NOMO-1 (cell line): ENCODE data around the gene PTPRN2.

Experiments
- DNase-seq, 2 experiments: peaks; one replicate each; lab custom pipeline; 2025; ENCODE audit not compliant: unreplicated experiment in 2 of 2; lab: John Stamatoyannopoulos, UW

Gene PTPRN2

DNA sequence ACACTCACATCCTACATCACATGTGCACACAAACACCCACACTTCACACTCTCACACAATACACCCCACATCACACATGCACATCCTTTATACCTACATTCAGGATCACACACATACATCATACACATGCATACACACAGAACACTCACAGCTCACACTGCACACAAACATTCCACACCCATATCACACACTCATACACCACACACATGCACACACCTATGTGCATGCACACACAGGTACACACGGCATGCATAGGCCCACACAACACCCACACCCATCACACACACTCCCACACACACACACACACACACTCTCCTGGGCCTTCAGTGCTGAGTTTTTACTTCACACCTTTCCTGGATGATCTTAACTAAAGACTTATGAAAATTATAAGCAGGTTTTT, 1030.4 kb downstream of the PTPRN2 start:
- DNase-seq: no peak

DNA sequence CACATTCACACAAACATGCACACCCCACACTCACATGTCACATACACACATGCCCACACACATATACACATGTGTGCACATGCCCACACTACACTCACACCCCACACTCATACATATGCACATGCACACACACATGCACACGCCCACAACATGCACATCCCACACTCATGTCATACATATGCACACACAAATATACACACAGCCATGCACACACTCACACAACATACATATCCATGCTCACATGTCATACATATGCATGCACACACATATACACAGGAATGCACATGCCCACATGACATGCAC, 1031.0 kb downstream of the PTPRN2 start:
- no peak for DNase-seq

DNA sequence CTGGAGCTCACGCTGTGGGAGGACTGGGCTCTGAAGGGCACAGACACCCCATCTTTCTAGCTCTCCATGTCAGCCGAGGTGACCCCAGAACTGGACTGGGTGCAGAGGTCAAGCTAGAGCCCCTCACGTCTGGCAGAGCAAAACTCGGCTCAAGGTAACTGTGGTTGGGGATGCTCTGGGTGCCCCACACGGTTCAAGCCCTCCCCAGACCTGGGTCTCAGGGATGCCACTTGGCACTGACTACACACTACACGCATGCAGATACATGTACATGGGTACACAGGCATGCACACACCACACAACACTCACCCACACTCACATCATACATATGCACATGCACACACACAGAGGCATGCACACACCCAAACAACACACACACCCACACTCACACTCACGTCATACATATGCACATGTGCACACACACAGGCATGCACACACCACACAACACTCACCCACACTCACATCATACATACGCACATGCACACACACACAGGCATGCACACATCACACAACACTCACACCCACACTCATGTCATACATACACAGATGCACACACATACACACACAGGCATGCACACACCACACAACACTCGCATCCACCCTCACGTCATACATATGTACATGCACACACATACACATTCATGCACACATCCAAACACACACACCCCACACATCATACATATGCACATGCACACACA, 1031.5 kb downstream of the PTPRN2 start:
- DNase-seq: no peak

DNA sequence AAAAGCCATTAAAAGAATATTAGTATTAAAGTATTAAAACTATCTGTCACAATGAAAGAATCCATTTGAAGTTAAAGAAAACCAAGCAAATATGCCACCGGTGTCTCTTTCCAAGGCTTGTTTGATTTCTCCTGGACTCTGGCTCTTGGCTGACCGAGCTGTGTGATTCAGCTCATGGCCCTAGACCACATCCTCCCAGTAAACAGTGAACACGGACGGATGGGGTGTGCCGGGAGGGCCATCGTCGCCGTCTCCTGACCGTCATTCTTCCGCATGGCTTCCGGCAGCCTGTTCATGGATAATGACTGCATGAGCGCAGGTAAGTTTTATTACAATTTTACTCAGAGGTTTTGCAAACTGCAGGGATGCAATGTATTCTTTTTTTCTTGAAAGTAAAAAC, 1032.3 kb downstream of the PTPRN2 start:
- DNase-seq: no peak

DNA sequence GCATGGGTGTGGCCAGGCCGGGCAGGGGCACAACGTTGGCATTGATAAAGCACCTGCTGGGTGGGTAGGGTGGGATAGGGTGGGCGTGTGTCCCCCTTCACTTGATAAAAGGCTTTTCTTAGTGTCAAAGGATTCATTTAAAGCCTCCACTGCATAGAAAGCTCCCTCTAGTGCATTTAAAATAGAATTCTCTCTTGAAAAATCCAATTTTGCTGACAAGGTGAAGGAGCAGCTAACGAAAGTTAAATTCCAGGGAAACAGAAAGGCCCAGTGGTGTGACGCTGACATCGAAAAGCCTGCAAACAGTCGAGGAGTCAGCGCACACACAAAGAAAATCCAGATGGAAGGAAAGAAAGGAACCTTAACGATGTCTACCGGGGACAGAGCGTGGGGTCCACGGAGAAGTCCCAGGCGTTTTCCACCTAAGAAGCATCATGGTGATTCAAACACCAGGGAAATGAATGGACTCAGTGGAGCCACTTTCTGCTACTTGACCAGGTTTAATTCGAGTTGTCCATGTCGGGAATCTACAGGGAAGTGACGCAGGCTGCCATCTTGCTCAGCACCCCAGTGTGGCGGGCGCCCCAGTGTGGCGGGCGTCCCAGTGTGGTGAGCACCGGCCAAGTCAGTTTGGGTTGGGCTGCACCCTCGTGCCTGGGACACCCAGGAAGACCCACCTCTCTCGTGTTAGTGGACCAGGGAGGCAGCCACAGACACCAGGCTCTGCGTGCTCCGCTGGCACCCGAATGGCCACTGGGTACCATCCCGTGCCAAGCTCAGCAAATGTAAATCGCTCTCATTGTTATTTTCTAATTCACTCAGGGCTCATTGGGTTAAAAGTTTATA, 1033.0 kb downstream of the PTPRN2 start:
- no peak for DNase-seq

DNA sequence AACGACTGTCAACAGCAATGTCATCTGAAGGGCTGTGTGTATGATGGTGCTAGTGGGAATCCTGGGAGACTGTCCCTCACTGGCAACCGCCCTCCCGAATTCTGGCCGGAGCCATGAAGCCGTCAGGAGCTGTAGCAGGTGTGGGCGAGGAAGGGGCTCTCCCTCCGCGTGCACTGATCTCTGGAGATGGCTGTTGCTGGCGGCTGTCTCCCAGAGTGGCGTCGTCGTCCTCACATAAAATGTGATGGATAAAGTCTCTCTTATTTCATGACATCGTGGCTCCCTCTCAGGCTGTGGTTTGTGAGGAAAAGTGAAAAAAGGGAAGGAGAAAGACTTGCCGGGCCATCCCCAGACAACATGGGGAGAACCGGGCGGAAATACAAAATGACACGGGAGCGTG, 1034.4 kb downstream of the PTPRN2 start:
- DNase-seq: no peak

DNA sequence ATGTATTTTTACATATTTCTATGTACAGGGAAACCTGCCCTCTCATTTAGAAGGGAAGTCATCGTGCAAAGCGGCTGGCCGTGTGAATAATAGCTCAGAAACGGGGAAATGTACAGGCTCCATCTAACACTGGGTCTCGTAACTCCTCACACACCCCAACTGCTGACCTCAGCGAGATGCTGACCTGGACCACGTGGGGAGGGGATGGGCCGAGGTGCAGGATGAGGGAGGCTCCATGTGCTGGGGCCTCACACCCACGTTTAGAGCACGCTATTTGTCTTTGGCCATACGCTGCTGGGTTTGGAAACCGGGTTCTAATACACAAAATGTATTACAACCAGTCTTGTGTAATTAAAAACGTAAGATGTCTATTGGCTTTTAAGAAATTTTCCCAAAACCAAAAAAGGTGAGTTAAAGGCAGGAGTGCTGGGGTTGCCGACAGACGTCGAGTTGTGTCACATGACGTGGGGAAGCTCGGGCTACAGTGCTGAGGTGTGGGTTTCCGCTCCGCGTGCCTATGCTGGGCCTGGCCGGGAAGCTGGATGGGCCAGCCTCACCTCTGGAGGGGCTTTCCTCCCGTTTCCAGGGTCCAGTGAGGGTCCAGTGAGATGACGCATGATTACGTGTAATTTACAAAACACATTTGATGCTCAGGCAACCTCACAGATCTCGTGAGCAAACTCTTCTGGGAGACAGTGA, 1035.2 kb downstream of the PTPRN2 start:
- DNase-seq: no peak

DNA sequence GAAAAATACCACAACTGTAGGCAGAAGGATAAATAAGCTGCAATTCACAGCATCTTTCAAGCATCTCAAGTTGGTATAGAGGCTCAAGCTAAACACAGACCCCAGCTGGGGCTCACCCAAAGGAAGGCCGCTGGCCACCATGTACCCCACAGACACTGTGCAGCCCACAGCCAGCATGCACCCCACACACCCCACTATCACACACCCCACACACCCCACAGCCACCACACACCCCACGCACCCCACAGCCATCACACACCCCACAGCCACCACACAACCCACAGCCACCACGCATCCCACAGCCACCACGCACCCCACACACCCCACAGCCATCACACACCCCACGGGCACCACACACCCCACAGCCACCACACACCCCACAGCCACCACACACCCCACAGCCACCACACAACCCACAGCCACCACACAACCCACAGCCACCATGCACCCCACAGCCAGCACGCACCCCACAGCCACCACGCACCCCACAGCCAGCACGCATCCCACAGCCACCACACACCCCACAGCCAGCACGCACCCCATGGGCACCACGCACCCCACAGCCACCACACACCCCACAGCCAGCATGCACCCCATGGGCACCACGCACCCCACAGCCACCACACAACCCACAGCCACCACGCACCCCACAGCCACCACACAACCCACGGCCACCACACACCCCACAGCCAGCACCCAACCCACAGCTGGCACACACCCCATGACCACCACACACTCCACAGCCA, 1036.1 kb downstream of the PTPRN2 start:
- no peak for DNase-seq

DNA sequence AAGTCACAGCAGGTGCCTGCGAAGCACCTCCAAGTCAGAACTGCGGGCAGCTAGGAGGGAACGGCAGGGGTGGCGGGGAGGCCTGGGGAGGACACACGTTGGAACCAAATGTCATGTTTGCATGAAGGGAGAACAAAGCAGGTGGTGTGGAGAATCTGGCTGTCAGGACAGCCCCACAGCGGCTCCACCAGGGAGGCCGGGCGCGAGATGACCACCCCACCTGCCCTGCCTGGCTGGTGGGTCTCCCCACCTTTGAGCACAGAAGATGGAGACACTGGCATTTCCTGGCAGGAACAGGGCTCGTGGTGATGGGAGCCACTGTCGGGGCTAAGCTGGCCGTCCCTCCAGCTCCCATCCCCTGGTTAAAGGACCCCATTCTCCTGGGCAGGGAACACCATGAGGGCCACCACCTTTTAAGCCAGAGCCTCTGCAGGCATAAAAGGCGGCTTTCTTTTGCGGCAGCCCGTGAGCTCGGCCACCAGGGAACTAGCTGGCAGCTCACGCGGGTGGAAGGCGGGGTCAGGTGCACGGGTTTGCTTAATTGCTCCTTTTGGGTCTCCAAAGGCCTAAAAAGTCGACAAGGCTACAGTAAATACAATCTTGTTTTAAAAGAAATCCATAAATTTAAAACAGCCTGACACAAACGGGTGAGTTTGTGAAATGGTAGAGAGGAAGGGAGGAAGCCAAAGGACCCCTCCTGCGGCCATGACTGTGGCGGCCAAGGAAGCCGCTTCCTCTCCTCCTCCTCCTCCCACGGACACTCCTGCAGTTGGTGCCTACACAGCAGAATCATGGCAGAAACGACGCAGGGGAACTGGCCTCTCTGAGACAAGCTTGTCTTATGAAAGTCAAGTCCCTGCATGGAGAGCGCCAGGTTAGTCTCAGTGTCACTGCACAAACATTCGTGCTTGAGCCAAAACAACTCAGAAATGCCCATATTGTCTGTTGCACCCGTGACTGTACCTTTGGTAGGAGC, 1037.0 kb downstream of the PTPRN2 start:
- no peak for DNase-seq

DNA sequence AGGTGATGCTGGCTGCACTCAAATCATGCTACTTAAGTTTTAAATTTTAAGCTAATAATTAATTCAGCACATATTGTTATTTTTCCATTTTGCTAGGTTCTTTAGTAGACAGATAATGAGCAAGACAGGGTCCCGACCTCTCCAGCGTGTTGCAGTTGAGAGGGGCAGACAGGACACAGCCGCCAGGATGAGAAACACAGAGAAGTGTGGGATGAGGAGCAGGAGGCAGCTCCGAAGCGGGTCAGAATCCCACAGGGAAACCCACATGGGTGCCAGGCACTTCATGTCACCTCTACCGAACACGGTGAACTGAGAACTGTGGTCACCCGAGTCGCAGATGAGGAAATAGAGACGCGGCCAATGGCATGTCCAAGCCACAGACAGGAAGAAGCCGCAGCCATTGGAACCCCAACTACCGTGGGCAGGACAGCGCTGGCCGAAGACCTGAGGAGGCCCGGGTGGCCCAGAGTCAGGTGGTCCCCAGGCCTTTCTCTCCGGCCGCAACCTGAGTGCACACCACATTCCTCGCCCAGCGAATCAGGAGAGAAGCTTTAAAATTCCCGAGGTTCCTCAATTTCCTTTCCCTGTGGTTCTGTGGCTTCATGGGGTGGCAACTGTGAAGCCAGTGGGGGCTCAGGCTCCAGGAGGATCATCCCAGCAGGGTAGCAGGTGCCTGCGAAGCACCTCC, 1037.9 kb downstream of the PTPRN2 start:
- DNase-seq: no peak

DNA sequence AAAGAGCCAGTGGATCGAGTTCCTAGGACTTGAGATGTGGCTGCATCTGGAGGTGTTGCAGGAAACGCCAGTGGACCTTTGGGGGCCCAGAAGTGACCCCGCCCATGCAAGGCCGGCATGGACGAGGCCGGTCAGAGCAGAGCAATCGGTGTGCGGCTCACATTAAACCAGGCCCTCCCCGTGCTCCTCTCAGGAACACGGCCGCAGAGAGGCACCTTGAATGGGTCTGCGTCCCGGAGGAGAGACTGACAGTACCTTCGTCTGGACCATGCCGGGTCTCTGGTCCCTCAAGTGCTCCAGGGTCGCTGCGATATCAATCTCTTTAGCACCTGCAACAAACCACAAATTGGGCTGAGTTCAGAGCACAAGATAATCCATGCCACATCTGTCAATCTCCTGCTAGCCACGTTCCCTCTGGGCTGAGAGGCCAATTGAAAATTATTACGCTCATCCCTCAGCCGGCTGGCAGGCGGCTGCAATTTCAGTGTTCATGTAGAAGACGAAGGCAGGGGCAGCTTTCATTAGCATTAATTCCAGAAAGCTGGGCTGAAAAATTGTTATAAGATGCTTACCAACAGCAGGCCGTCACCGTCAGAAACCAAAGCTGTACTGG, 1038.8 kb downstream of the PTPRN2 start:
- no peak for DNase-seq

DNA sequence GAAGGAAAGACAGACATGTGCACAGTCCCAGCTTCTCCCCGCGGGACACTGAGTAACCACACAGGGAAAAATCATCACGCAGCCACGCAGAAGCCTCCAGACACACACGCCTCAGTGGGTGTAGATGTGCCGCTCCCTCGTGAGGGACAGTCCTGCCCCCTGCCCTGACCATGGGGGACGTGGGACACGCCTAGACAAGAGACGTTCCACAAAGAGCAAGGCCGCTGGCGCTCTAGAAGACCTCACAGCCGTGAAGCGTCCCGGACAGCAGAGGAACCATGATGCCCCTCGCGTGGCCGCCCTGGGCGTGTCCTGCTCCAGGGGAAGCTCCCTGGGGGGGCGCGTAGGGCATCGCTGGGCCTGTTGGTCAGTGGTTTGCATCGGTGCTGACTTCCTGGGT, 1040.0 kb downstream of the PTPRN2 start:
- no peak for DNase-seq

DNA sequence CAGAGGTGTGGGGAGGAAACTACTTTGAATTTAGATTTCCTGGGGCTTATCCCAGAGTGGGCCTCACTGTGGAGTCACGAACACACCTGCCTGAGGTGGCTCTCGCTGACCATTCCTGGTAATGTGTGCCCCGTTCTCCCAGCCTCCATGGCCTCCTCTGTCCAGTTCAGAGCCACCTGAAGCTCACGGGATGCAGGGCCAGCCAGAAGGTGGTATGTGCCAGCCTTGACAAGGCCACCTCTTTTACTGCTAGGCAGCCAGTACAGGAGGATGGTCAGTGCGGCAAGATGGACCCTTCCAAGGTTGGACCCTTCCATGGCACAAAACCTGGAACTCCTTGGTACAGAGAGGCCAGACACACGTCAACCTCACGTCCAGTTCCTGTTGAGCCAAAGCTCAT, 1040.5 kb downstream of the PTPRN2 start:
- DNase-seq: no peak

DNA sequence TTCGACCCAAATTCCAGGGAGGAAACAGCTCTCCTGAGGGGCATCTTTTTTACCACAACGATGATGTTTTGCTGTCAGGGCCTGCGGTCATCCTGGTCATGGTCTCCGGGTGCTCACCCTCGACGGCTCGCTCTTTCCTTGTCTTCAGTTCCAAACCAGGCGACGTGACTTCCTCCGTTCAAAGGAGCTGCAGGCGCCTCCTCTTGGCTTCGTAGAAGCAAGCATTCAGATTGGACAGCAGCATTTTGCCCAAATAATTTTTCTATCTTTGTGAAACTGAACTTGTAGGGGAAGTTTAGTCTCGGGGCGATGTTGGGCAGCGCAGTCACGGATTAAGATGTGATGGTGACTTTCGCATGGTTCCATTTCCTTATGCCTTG, 1042.0 kb downstream of the PTPRN2 start:
- DNase-seq: no peak

DNA sequence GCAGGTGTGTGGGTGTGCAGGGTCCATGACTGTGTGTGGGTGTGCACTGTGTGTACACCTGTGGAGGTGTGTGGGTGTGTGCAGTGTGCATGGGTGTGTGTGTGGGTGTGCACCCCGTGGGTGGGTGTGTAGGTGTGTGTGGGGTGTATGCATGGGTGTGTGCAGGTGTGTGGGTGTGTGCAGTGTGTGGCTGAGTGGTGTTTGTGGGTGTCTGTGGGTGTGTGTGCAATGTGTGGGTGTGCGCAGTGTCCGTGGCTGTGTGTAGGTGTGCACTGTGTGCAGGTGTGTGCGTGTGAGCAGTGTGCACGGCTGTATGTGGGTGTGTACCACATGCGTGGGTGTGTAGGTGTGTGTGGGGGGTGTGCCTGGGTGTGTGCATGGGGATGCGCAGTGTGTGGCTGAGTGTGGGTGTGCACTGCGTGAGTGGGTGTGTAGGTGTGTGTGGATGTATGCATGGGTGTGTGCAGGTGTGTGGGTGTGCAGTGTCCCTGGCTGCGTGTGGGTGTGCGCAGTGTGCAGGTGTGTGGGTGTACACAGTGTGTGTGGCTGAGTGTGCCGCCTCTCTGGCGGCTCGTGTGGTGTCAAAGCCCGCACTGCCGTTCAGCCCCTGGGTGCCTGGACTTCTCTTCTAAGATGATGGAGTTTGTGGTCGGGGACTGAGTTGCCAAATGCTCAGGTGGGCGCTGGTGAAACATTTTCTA, 1042.5 kb downstream of the PTPRN2 start:
- no peak for DNase-seq

DNA sequence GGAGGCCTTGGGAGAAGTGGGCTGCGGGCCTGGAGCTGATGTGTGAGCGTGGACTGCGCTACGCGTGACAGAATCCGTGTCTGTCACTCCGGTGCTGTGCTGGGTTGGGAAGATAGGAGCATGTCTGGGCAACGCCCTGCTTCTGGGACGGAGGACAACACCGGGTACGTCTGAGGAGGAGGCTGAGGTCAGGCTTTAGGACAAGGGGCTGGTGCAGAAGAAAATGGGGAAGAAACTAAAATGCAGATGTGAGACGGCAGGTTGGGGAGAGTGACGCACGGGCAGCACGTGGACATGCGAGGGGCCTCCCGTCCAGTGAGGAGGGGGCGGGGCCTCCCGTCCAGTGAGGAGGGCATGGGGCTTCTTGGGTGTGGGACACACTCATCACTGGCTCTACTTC, 1043.4 kb downstream of the PTPRN2 start:
- no peak for DNase-seq

DNA sequence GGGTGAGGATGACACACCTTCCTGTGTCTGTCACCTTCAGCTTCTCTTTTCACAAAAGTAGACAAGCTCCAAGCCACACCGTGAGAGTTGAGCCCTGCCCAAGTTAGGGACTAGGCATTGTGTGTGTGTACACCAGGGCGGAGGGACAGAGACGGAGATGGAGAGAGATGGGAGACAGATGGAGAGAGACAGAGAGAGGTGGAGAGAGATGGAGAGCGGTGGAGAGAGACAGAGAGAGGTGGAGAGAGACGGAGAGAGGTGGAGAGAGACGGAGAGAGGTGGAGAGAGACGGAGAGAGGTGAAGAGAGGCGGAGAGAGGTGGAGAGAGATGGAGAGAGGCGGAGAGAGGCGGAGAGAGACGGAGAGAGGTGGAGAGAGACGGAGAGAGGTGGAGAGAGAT, 1043.8 kb downstream of the PTPRN2 start:
- DNase-seq: no peak

DNA sequence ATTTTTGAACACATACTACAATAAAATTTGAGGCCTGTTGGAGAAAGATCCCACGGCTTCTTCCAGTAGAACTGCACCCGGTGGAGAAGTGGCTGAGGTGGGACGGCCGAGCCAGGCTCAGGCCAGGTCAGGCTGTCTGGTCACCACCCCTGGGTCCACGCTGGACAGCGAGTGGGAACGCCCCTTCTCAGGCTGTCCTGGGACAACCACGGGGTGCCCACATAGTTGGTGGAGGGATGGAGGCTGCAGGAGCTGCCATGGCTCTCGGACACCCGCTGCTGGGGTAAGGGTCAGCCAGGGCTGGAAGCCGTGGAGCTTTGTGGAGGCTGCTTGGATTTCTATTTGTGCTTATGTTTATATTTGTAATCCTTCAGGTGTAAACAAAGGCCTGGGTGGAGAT, 1044.3 kb downstream of the PTPRN2 start:
- DNase-seq: no peak
